HCT116 (cell line): ENCODE data around the gene ANGPTL1. TPM values are rescaled to one million over a fixed set of nuclear protein-coding genes. Genes with fewer than 3 reads are reported as not detected.

Source experiments
- ATAC-seq: fragments of 200-7000 bp; cut with Tn5 transposase; 2 replicates; pipeline ENCODE4 v1.9.1; 2020; ENCODE audit warnings: mild to moderate bottlenecking, moderate library complexity
- BruUV-seq: library from RNA; stranded (reverse); fragments of 400-500 nt; replicated peaks from 2 replicates; lab custom pipeline; 2021; lab: Mats Ljungman, UMichigan
- CTCF ChIA-PET: fragments of 300-600 bp; sonication (Branson Sonifier 250); formaldehyde crosslinking; loops from one replicate; lab custom pipeline; 2021; ENCODE audit warnings: antibody characterized with exemption; lab: Charles Lee
- POLR2A ChIA-PET: fragments of 300-600, 350-600 bp; sonication (Branson Sonifier 250); formaldehyde crosslinking; loops from one replicate; lab custom pipeline; 2021; ENCODE audit warnings: antibody characterized with exemption; lab: Charles Lee
- RAD21 ChIA-PET, 2 experiments: fragments of 300-600 bp; sonication (Branson Sonifier 250); formaldehyde crosslinking; loops; one replicate each; lab custom pipeline; 2023; ENCODE audit warnings: low total read pairs in 2 of 2; ENCODE audit not compliant: uncharacterized antibody in 2 of 2, unreplicated experiment in 2 of 2, low non-redundant PET in 1 of 2; lab: Charles Lee
- DNase-seq: peaks from one replicate; pipeline ENCODE4 v3.0.0-alpha.2; 2010; ENCODE audit warnings: low read depth, low spot score
- H2AFZ ChIP-seq: fragments of 200-600 bp; shearing (Covaris generic), sonication (generic); 2 replicates; pipeline ENCODE4 v1.6.1; 2017; ENCODE audit warnings: low read depth, mixed run types, mixed read lengths, antibody characterized with exemption, low read length; ENCODE audit not compliant: poor library complexity, severe bottlenecking
- H3K27ac ChIP-seq: 2 replicates; pipeline ENCODE4 v1.5.1; 2012; ENCODE audit warnings: low read depth, low read length
- H3K27me3 ChIP-seq: fragments of 200-600 bp; sonication (generic); 2 replicates; pipeline ENCODE4 v1.6.1; 2016; ENCODE audit warnings: mixed run types, low read length, mixed read lengths; ENCODE audit not compliant: insufficient read depth
- H3K36me3 ChIP-seq, 2 experiments: fragments of 200-500 bp in 1 of 2; fragments of 200-600 bp in 1 of 2; sonication (Bioruptor generic) in 1 of 2; sonication (generic) in 1 of 2; 2 replicates each; pipeline versions ENCODE4 v1.5.1 to v1.6.1; 2014 to 2016; ENCODE audit warnings: low read length in 2 of 2, inconsistent platforms in 1 of 2, mixed read lengths in 1 of 2, mixed run types in 1 of 2; ENCODE audit not compliant: insufficient read depth in 2 of 2, control insufficient read depth in 1 of 2
- H3K4me1 ChIP-seq, 2 experiments: fragments of 200-600 bp in 1 of 2; sonication (generic) in 1 of 2; 2 replicates each; pipeline versions ENCODE4 v1.5.1 to v1.6.1; 2012 to 2017; ENCODE audit warnings: low read length in 2 of 2, inconsistent platforms in 1 of 2, mild to moderate bottlenecking in 1 of 2, mixed read lengths in 1 of 2, mixed run types in 1 of 2, moderate library complexity in 1 of 2; ENCODE audit not compliant: insufficient read depth in 2 of 2, control insufficient read depth in 1 of 2
- H3K4me2 ChIP-seq: fragments of 200-600 bp; sonication (generic); 2 replicates; pipeline ENCODE4 v1.6.1; 2017; ENCODE audit warnings: mixed run types, low read length, mixed read lengths
- H3K4me3 ChIP-seq, 2 experiments: fragments of 200-600 bp in 1 of 2; sonication (generic) in 1 of 2; replicated peaks in 1 of 2; 2 replicates each; pipeline ENCODE4 v1.5.1; 2011 to 2016; ENCODE audit warnings: low read length in 2 of 2, control low read depth in 1 of 2, low read depth in 1 of 2, mild to moderate bottlenecking in 1 of 2, mixed read lengths in 1 of 2, mixed run types in 1 of 2
- H3K79me2 ChIP-seq: fragments of 200-600 bp; sonication (generic); 2 replicates; pipeline ENCODE4 v1.6.1; 2017; ENCODE audit warnings: mild to moderate bottlenecking, mixed run types, low read length, moderate library complexity, mixed read lengths; ENCODE audit not compliant: insufficient read depth
- H3K9ac ChIP-seq: fragments of 200-600 bp; sonication (generic); 2 replicates; pipeline ENCODE4 v1.6.1; 2016; ENCODE audit warnings: low read length, mixed read lengths
- H3K9me2 ChIP-seq: fragments of 200-600 bp; sonication (generic), shearing (Covaris generic); 2 replicates; pipeline ENCODE4 v1.6.1; 2017; ENCODE audit warnings: mixed run types, mild to moderate bottlenecking, moderate library complexity; ENCODE audit not compliant: insufficient read depth
- H3K9me3 ChIP-seq, 2 experiments: fragments of 200-500 bp in 1 of 2; fragments of 200-600 bp in 1 of 2; sonication (Bioruptor generic) in 1 of 2; sonication (generic) in 1 of 2; 2 replicates each; pipeline ENCODE4 v1.6.1; 2014 to 2017; ENCODE audit warnings: low read length in 2 of 2, mixed read lengths in 2 of 2, inconsistent platforms in 1 of 2, low read depth in 1 of 2, mild to moderate bottlenecking in 1 of 2, mixed run types in 1 of 2, moderate library complexity in 1 of 2; ENCODE audit not compliant: control insufficient read depth in 1 of 2, insufficient read depth in 1 of 2
- H4K20me1 ChIP-seq: fragments of 200-600 bp; sonication (generic), shearing (Covaris generic); 2 replicates; pipeline ENCODE4 v1.6.1; 2017; ENCODE audit warnings: mixed run types, mild to moderate bottlenecking, moderate library complexity; ENCODE audit not compliant: insufficient read depth
- CBX3 ChIP-seq: IDR thresholded peaks from 2 replicates; pipeline ENCODE4 v1.6.1; 2012; ENCODE audit warnings: low read depth
- EGR1 ChIP-seq: IDR thresholded peaks from 2 replicates; pipeline ENCODE4 v1.6.1; 2012; ENCODE audit warnings: low read depth
- ELF1 ChIP-seq: IDR thresholded peaks from 2 replicates; pipeline ENCODE4 v1.6.1; 2012; ENCODE audit warnings: low read depth, borderline replicate concordance
- EZH2phosphoT487 ChIP-seq: fragments of 200-600 bp; IDR thresholded peaks from 2 replicates; pipeline ENCODE4 v1.6.1; 2018; ENCODE audit warnings: antibody characterized with exemption, borderline replicate concordance
- FOSL1 ChIP-seq: IDR thresholded peaks from 2 replicates; pipeline ENCODE4 v1.6.1; 2012; ENCODE audit warnings: low read depth
- POLR2A ChIP-seq: IDR thresholded peaks from 2 replicates; pipeline ENCODE4 v1.7.0; 2011; ENCODE audit warnings: borderline replicate concordance; ENCODE audit not compliant: insufficient read depth, insufficient read length; ENCODE audit errors: extremely low read depth
- POLR2AphosphoS5 ChIP-seq: IDR thresholded peaks from 2 replicates; pipeline ENCODE4 v1.6.1; 2011; ENCODE audit warnings: mild to moderate bottlenecking, low read depth, low read length, moderate library complexity
- SP1 ChIP-seq: IDR thresholded peaks from 2 replicates; pipeline ENCODE4 v1.6.1; 2012; ENCODE audit warnings: low read depth
- SRF ChIP-seq: IDR thresholded peaks from 2 replicates; pipeline ENCODE4 v1.6.1; 2012; ENCODE audit warnings: low read depth
- TCF7L2 ChIP-seq: IDR thresholded peaks from 2 replicates; pipeline ENCODE4 v1.7.0; 2011; ENCODE audit warnings: borderline replicate concordance, inconsistent platforms; ENCODE audit not compliant: insufficient read depth, insufficient read length; ENCODE audit errors: extremely low read depth
- intact Hi-C: fragments of 100-400 bp; cut with micrococcal nuclease; formaldehyde crosslinking; loops from 2 replicates; pipeline ENCODE4 v1.10.0; 2022
- total RNA-seq: library from RNA; stranded (reverse); gene quantifications from one replicate; pipeline ENCODE4 v1.2.1, GENCODE V29; 2021; ENCODE audit not compliant: unreplicated experiment
- TF ChIP-seq, protein P1 (sequence below), 3 experiments: fragments of 200-600 bp in 1 of 3; sonication (generic) in 1 of 3; IDR thresholded peaks in 2 of 3; conservative IDR thresholded peaks in 1 of 3; 2 replicates each; pipeline ENCODE4 v1.5.1; 2012 to 2017; ENCODE audit warnings: low read depth in 2 of 3, low read length in 2 of 3, antibody characterized with exemption in 1 of 3, borderline replicate concordance in 1 of 3, control low read depth in 1 of 3, mild to moderate bottlenecking in 1 of 3, mixed read lengths in 1 of 3, mixed run types in 1 of 3, moderate library complexity in 1 of 3; ENCODE audit not compliant: insufficient read depth in 1 of 3
- TF ChIP-seq, protein P2 (sequence below): IDR thresholded peaks from 2 replicates; pipeline ENCODE4 v1.6.1; 2012
- TF ChIP-seq, protein P3 (sequence below): IDR thresholded peaks from 2 replicates; pipeline ENCODE4 v1.6.1; 2012

ANGPTL1 gene
- total RNA-seq, 1 experiment from 2014 or later = 0.34 TPM

DNA sequence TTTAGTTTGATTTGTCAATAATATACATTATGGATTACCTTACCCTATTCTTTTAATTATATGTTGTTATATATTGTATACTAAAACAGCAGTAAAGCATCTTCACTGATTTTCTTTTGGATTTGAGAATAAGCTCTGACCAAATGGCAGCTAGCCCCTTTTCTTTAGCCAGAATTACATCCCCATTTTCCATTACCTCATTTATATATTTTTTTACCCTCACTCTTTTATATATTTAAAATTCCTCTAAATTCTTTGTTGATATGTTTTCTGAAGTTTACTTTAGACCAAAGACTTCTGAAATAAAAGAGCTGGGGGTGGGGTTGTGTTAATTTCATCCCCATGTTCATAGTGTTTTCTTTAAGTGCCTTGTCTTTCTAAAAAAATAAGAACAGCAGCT, 24.6 kb downstream of the ANGPTL1 start:
- Histone ChIP-seq H3K79me2 (no peaks in the 10 kb centered on the region), H3K4me1 (peaks cover 6 to 12% of the 10 kb centered on the region in 2 experiments; a peak in 2 of 4 replicates), H3K9me2 (no peaks in the 10 kb centered on the region), H3K9me3 (no peaks in the 10 kb centered on the region), H4K20me1 (no peaks in the 10 kb centered on the region), H2AFZ (no peak overlapping the region), H3K27ac (no peak overlapping the region), H3K27me3 (no peaks in the 10 kb centered on the region), H3K36me3 (no peaks in the 10 kb centered on the region), H3K4me2 (no peak overlapping the region), H3K4me3 (no peak overlapping the region), H3K9ac (no peak overlapping the region)
- intact Hi-C loops = no loop called here
- RAD21 ChIA-PET = no interaction called here
- POLR2A ChIA-PET = no interaction called here
- CTCF ChIA-PET = no interaction called here
- ATAC-seq = no peak
- BruUV-seq = no TSS peak
- no peak for DNase-seq
- TF ChIP-seq, protein P1, sequence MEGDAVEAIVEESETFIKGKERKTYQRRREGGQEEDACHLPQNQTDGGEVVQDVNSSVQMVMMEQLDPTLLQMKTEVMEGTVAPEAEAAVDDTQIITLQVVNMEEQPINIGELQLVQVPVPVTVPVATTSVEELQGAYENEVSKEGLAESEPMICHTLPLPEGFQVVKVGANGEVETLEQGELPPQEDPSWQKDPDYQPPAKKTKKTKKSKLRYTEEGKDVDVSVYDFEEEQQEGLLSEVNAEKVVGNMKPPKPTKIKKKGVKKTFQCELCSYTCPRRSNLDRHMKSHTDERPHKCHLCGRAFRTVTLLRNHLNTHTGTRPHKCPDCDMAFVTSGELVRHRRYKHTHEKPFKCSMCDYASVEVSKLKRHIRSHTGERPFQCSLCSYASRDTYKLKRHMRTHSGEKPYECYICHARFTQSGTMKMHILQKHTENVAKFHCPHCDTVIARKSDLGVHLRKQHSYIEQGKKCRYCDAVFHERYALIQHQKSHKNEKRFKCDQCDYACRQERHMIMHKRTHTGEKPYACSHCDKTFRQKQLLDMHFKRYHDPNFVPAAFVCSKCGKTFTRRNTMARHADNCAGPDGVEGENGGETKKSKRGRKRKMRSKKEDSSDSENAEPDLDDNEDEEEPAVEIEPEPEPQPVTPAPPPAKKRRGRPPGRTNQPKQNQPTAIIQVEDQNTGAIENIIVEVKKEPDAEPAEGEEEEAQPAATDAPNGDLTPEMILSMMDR (IDR thresholded peaks at IDR 0.05 in 2 of 3, conservative IDR thresholded peaks at IDR 0.05 in 1 of 3; ENCODE audit: borderline replicate concordance in 1 of 3, insufficient read depth in 1 of 3, low read depth in 2 of 3, low read length in 2 of 3) = no peak
- TF ChIP-seq EZH2phosphoT487 = no peak
- no peak for TF ChIP-seq POLR2A
- no peak for TF ChIP-seq POLR2AphosphoS5
- no peak for TF ChIP-seq CBX3
- no peak for TF ChIP-seq TCF7L2

DNA sequence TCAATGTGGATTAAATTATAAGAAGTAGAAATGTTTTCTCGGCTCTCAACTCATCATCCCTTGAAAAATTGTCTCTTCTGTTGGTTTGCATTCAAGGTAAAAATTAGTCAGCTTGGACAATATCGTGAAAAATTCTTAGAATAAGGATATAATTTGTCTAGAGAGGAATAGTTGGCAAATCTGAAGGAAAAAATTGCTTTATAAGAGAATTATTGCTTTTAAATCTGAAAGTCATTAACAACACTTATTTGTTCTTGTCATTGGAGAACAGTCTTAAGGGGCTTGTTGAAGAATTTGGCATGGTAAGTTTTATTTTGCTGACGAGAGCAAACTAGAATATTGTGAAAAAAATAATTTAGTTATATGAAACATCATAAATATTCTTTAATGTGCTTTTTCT, 26.4 kb downstream of the ANGPTL1 start:
- POLR2A ChIA-PET = no interaction called here
- intact Hi-C loops = no loop called here

More for the DNA sequence above, 26.4 kb downstream of the ANGPTL1 start:
- CTCF ChIA-PET = no interaction called here
- no peak overlapping the region for H3K9ac ChIP-seq
- TF ChIP-seq SP1 (no peak), POLR2AphosphoS5 (no peak), CBX3 (no peak), EGR1 (no peak), FOSL1 (no peak), ELF1 (no peak), EZH2phosphoT487 (no peak), SRF (no peak)
- TF ChIP-seq, protein P2, sequence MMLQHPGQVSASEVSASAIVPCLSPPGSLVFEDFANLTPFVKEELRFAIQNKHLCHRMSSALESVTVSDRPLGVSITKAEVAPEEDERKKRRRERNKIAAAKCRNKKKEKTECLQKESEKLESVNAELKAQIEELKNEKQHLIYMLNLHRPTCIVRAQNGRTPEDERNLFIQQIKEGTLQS = no peak
- TF ChIP-seq, protein P3, sequence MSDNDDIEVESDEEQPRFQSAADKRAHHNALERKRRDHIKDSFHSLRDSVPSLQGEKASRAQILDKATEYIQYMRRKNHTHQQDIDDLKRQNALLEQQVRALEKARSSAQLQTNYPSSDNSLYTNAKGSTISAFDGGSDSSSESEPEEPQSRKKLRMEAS = no peak
- H3K27ac ChIP-seq = no peak overlapping the region
- H3K36me3 ChIP-seq = no peaks in the 10 kb centered on the region
- H3K4me2 ChIP-seq = no peak overlapping the region
- RAD21 ChIA-PET = no interaction called here
- no peak overlapping the region for H2AFZ ChIP-seq
- no peaks in the 10 kb centered on the region for H4K20me1 ChIP-seq
- H3K9me3 ChIP-seq = no peaks in the 10 kb centered on the region
- H3K9me2 ChIP-seq = no peaks in the 10 kb centered on the region
- peaks cover 6 to 12% of the 10 kb centered on the region in 2 experiments; a peak in 2 of 4 replicates for H3K4me1 ChIP-seq
- DNase-seq (no peak), ATAC-seq (no peak)
- BruUV-seq = no TSS peak
- no peaks in the 10 kb centered on the region for H3K79me2 ChIP-seq
- H3K4me3 ChIP-seq = no peak overlapping the region
- H3K27me3 ChIP-seq = no peaks in the 10 kb centered on the region
